ENCODE data around the gene PA2G4. TPM values are rescaled to one million over a fixed set of nuclear protein-coding genes. Genes with fewer than 3 reads are reported as not detected.

Gene PA2G4
- total RNA-seq, 1 donor = 141 TPM

- TF ChIP-seq CTCF (IDR thresholded peaks at IDR 0.05; ENCODE audit: insufficient read depth, low read length) = no peak
- no peak overlapping the region for H3K4me3 ChIP-seq (ENCODE audit: low read depth, low read length)
- DNase-seq (ENCODE audit: low read depth) = no peak
These were observed 3.3 kb upstream of the PA2G4 start for GRCh38 chr12:56101045-56101444.

DNA sequence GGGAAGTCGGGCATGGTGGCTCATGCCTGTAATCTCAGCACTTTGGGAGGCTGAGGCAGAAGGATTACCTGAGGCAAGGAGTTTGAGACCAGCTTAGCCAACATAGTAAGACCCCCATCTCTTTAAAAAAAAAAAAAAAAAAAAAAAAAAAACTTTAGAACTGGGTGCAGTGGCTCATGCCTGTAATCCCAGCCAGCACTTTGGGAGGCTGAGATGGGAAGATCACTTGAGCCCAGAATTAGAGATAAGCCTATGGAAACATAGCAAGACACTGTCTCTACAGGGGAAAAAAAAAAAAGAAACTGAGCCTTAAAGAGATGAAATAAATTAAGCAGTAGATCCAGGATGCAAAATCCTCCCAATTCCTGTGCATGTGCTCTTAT is 1.7 kb upstream of the PA2G4 start:
- TF ChIP-seq CTCF (IDR thresholded peaks at IDR 0.05; ENCODE audit: insufficient read depth, low read length) = no peak
- DNase-seq (ENCODE audit: low read depth) = no peak
- no peak overlapping the region for H3K4me3 ChIP-seq (ENCODE audit: low read depth, low read length)

DNA sequence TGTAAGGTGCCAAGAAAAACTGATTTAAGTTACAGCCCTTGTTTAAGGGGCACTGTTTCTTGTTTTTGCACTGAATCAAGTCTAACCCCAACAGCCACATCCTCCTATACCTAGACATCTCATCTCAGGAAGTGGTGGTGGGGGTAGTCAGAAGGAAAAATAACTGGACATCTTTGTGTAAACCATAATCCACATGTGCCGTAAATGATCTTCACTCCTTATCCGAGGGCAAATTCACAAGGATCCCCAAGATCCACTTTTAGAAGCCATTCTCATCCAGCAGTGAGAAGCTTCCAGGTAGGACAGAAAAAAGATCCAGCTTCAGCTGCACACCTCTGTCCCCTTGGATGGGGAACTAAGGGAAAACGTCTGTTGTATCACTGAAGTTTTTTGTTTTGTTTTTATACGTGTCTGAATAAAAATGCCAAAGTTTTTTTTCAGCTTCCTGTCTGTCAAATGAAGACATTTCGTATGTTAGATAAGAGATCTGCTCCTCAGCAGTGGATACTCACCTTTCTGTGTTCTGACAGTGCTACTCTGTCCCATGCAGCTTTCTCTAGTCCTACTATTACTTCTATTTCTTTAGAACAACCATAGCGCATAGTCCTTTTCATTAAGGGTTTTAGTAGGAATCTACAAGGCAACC is 1.2 kb upstream of the PA2G4 start:
- H3K4me3 ChIP-seq (ENCODE audit: low read depth, low read length) = peak overlapping the region; percentile 91
- DNase-seq (ENCODE audit: low read depth) = no peak
- no peak for TF ChIP-seq CTCF (IDR thresholded peaks at IDR 0.05; ENCODE audit: insufficient read depth, low read length)

DNA sequence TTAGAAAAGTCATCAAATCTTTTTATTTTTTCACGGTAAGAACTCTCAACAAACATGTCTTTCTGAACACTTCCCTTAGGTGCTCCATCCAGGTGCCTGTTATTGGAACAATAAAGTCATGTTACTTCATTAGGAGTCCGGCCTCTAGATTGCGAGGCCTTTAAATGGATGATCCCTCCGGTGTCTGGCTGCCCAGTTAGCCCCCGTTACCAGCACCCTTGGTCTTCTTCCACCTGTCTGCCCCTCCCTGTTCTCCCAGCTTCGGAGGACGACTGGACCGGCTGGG is 593 bp upstream of the PA2G4 start:
- no peak for TF ChIP-seq CTCF (IDR thresholded peaks at IDR 0.05; ENCODE audit: insufficient read depth, low read length)
- no peak for DNase-seq (ENCODE audit: low read depth)
- H3K4me3 ChIP-seq (ENCODE audit: low read depth, low read length) = peak overlapping the region; percentile 91

DNA sequence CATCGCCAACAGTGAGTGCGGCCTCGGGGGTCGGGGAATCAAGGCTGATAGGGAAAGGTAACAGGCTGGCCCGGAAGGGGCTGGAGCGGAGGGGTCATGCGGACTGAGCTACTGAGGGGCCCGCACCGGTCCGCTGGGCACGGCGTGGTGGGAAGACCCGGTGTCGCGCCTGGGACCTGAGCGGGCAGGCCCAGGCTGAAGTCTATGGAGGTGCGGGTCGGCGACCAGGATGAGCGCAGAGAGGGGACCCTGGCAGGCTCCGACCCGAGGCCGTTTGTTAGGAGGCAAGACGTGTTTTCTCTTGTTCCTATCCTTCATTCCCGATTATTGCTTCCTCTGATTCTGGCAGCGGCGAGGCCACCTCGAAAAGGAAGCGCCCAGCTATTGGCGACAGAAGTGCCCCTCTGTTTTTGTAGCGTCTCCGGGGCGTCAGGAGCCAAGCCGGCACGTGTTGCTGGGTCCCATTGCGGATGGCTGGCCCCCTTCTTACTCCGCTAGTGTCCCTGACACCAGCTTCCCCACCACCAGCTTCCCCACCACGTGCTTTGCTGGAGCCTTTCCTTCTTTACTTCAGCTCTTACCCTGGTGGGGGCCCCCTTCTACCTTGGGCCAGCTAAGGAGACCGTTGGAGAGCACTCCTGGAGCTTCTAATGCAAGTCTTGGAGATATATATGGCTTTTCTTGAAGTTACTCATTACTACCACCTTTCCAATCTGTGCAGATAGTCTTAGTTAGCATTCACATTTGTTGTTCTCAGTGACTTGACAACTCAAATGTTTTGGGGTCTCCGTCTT is 653 bp downstream of the PA2G4 start:
- DNase-seq (ENCODE audit: low read depth) = no peak
- no peak for TF ChIP-seq CTCF (IDR thresholded peaks at IDR 0.05; ENCODE audit: insufficient read depth, low read length)
- peak overlapping the region; percentile 91 for H3K4me3 ChIP-seq (ENCODE audit: low read depth, low read length)

- no peak for TF ChIP-seq CTCF (IDR thresholded peaks at IDR 0.05; ENCODE audit: insufficient read depth, low read length)
- DNase-seq (ENCODE audit: low read depth) = no peak
- H3K4me3 ChIP-seq (ENCODE audit: low read depth, low read length) = peak overlapping the region; percentile 91
These were observed 1.2 kb downstream of the PA2G4 start for GRCh38 chr12:56105609-56105902.

DNA sequence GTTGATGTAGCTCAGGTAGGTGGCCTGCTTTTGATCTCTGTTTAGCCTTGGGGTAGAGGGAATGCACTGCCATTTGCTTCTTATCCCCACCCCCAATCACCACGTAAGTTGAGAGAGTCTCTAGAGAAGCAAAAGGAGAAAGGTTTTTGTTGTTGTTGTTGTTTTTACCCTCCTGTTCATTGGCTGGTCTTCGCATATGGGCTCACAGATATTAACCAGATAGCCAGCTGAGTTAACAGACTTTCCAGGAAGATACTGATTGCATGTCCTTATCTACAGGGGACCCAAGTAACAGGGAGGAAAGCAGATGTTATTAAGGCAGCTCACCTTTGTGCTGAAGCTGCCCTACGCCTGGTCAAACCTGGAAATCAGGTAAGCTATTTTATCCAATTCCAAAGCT is 2.9 kb downstream of the PA2G4 start:
- no peak overlapping the region for H3K4me3 ChIP-seq (ENCODE audit: low read depth, low read length)
- TF ChIP-seq CTCF (IDR thresholded peaks at IDR 0.05; ENCODE audit: insufficient read depth, low read length) = no peak
- DNase-seq (ENCODE audit: low read depth) = no peak

All from fibroblast of the aortic adventitia (primary cell).